GM18505 (cell line): ENCODE data around the gene GBE1.

ENCODE experiments used
- ATAC-seq: cut with Tn5 transposase; IDR thresholded peaks from one replicate; pipeline ENCODE4 v1.9.1; 2021; ENCODE audit not compliant: unreplicated experiment
- POLR2A ChIP-seq: IDR thresholded peaks from 4 replicates; pipeline ENCODE4 v1.6.1; 2011; ENCODE audit warnings: borderline replicate concordance; ENCODE audit not compliant: insufficient read depth, insufficient read length; ENCODE audit errors: extremely low read depth

GBE1 gene

GRCh38 chr3:81740731-81741130 lies 20.7 kb downstream of the GBE1 start:
- ATAC-seq, result no peak
- TF ChIP-seq POLR2A, result no peak

DNA sequence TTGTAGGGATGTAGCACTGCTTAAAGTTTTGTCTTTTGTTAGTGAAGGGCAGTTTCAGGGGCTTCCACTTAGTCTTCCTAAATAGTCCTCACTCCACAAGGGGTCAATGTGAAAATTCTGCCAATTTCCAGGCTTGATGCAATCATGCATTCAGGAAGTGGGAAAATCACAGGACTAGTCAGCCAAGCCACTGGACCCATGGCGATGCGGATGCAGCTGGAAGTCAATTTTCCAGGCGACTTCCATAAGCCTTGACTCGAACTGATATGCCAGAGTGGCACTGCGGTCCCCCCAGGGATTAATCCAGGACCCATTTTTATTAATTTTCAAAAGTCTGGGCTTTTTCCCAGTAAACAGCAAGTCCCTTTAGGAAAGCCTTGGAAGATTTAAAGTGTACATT lies 26.1 kb downstream of the GBE1 start:
- TF ChIP-seq POLR2A, result no peak
- ATAC-seq, result no peak

DNA sequence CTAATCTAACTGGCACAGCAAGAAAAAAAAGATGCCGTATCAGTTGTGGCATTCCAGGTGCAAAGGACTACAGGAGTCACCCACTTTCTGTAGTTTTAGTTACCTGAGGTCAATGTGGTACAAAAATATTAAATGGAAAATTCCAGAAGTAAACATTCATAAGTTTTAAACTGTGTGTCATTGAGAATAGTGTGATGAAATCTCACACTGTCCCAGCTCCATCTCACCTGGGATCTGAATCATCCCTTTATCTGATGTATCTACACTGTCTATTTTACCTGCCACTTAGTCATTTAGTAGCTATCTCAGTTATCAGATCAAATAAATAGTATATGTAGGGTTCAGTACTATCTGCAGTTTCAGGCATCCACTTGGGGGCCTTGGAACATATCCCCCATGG lies 26.7 kb downstream of the GBE1 start:
- no peak for ATAC-seq
- TF ChIP-seq POLR2A, result no peak

DNA sequence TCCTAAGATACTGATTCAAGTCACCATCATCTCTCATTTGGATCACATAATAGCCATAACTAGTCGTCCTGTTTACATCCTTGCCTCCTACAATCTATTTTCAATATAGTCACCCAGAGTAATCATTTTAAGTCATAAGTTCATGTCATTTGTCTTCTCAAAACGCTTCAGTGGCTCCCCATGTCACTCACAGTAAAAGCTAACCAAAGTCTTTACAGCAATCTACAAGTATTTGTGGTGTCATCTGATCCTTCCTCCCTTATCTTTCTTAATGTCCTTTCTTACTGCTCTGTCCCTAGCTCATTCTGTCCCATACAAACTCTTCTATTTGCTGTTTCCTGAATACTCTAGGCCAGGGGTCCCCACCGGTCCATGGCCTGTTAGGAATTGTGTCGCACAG lies 28.8 kb downstream of the GBE1 start:
- ATAC-seq, result no peak
- no peak for TF ChIP-seq POLR2A

- ATAC-seq, result no peak
- no peak for TF ChIP-seq POLR2A
Observed at GRCh38 chr3:81728766-81729544, 32.5 kb downstream of the GBE1 start.

- TF ChIP-seq POLR2A, result no peak
- no peak for ATAC-seq
Observed at GRCh38 chr3:81726735-81727134, 34.7 kb downstream of the GBE1 start.

DNA sequence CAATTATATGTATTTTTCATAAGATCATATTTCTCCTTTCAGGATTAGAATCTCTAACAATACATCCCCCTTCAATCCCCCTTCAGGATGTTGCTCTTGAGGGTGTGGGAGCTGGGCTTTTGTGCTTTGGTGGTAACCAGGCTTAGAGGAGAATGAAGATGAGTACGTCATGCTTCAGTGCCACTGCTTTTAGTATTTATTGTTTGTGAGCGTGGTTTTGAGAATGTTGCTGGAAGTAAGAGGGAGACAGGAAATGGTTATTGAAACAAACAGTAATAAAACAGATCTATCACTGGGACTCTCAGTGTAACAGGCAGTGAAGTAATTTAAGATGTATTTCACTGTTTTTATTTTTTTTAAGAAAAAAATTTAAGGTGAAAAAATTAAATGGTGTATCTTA lies 35.3 kb downstream of the GBE1 start:
- no peak for TF ChIP-seq POLR2A
- ATAC-seq, result peak; percentile 45

DNA sequence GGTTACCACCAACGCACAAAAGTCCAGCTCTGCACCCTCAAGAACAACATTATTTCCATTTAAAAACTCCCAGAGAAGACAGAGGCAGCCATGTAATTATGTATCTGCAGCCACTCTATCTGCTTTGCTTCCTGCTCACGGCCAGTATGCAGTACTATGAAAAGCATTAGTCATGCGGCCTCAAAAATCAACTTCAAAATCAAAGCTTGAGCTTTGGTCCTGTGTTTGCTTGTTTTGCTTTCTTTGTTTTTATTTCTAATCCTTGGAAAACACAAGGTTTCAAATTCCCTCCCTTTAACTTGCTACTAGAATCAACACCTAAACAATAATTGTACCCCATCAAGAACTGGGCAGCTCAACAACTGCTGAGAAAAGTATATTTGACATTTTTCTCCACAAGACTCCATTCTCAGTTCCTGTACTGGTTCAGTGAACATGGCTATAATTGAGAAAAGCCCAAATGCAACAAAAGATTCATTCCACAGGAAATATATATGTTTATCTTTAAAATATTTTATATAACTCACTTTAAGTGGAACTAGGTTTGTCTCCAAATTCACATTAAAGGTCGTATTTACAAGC lies 37.6 kb downstream of the GBE1 start:
- ATAC-seq, result peak; percentile 50
- no peak for TF ChIP-seq POLR2A

DNA sequence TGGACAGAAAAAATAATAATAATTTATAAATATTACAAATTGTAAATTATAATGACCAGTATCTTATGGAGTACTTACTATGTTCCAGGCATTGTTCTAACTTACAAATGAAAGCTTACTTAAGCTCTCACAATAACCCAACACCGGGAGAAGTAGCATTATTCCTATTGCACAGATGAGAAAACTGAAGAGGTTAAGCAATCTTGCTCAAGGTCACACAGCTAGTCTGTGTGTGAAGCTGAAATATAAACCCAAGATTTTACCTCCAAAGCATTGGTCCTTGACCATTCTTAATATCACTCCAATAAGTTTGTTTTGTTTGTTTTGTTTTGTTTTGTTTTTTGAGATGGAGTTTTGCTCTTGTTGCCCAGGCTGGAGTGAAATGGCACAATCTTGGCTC lies 43.1 kb downstream of the GBE1 start:
- no peak for ATAC-seq
- TF ChIP-seq POLR2A, result no peak

- ATAC-seq, result no peak
Observed at GRCh38 chr3:81716870-81717509, 44.5 kb downstream of the GBE1 start.

GRCh38 chr3:81713031-81713430 lies 48.4 kb downstream of the GBE1 start:
- ATAC-seq, result no peak
- TF ChIP-seq POLR2A, result no peak

More at GRCh38 chr3:81716870-81717509, 44.5 kb downstream of the GBE1 start:
- no peak for TF ChIP-seq POLR2A

DNA sequence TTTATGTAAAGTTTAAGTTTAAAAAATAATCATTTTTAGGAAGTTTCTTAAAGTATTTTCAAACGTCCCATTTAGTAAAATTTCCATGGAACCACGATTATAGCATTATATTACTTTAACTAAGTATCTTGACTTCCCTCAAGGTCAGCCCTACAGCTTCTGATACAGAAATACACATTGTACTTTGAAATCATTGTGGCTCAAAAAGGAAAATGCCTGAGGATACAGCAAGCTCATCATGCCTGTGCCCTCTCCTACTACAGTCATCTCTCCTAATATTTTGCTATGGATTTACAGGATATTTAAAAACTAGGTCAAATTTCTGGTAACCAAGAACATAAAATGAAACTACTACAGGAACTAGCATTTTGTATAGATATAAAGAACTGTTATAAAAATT lies 51.8 kb downstream of the GBE1 start:
- TF ChIP-seq POLR2A, result no peak
- no peak for ATAC-seq

GRCh38 chr3:81707996-81708395 lies 53.4 kb downstream of the GBE1 start:
- TF ChIP-seq POLR2A, result no peak
- no peak for ATAC-seq

DNA sequence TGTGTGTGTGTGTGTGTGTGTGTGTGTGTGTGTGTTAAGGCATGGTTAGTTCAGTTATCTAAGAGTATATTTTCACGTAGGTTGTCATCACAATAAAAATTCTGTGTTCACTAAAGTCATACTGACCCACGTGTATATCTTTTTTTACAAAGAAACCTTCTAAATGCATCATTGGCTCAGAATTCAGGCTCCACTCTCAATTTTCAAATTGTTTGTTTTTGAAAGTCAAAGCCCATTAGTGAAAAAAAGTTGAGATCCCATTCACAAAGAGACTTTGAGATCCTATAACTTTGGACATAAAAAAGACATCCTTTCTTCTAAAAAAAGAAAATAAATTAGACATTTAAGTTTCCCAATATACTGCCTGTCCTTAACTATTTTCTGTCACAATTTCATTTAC lies 59.3 kb downstream of the GBE1 start:
- no peak for ATAC-seq
- no peak for TF ChIP-seq POLR2A
